GM10847 (cell line): ENCODE results near the gene MTCL3.

Experiments
- POLR2A ChIP-seq: IDR thresholded peaks from 2 replicates; pipeline ENCODE4 v1.6.1; 2011; ENCODE audit not compliant: insufficient read length; ENCODE audit errors: extremely low read depth

Gene MTCL3

DNA sequence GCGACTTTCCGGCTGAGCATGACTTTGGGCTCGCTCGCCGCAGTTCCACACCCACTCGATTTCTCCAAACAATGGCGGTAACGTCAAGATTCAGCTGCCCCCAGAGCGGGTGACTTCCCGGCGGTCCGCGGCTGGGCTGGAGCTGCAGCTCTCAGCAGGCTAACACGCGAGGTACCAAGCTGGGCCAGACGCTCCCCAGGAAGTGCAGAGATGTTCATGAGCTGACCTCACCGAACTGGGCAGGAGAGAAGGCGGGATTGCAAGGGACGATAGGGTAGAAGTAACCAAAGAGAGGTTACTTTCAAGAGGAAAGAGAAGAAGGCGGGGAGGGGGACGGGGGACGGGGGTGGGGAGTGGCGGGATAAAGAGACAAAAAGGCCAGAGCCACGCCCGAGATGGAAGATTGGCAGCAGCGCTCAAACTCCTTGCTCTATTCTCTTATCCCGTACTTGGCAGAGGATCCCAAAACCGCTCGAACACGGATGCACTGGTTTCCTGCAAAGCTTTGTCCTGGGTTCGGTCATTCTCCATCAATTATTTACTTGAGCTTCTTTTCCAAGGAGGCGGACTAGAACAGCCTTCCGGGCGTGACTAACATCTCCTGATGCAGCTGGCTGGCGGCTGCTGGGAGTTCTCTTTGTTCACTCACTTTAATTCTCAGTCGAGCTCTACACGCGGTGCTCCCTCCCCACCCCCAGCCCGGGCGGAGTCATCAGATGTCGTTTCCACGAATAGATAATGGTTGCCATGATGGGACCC is at the start of gene MTCL3:
TSS of gene MTCL3 (minus strand) at position 626 of the 759 bp plus-strand sequence.
- TF ChIP-seq POLR2A: no peak

DNA sequence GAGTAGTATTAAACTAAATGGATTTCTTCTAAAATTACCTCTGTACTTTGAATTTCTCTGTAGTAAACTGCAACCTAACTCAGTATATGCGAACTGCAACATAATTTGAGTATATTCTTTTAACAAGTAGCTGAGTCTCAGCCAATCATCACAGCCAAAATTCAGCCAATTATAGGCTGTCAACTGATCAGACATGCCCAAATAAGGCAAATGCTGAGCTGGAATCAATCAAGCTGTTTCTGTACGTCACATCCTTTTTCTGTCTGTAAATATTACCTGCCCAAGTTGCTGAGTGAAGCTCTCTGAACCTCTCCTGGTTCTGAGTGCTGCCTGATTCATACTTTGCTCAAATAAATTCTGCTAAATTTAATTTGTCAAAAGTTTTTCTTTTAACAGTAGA is 48.3 kb upstream of the MTCL3 start:
- no peak for TF ChIP-seq POLR2A

DNA sequence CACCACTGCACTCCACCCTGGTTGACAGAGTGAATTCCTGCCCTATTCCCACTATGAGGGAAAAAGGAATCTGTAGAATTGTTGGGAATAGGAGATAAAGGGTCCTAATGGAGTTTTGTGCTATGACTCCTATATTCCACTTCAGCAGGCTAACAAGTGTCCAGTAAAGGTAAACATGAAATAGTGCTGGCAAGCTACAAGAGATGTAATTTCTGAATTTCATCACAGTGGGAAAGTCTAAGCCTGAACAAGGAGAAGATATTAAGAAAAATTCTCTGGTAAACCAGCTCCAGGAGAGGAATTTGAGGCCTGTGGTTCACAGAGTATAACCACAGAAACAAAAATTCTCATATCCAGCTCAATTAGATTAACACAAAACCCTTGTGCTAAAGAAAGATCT is 47.5 kb upstream of the MTCL3 start:
- no peak for TF ChIP-seq POLR2A

DNA sequence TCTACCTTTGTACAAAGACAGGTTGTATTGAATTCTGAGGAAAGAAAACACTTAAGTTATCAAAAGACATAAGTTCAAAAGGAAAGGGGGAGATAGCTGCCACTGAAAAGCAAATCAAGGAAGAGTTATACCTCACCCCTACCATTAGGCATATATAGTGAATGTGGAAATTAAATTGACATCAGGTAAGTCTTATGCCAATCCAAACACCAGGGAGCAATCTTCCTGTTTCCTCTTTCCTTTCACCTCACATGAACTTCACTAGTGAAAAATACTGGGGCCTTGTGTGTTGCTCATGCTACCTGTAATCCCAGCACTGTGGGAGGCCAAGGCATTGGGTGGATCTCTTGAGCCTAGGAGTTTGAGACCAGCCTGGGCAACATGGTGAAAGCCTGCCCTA is 47.0 kb upstream of the MTCL3 start:
- no peak for TF ChIP-seq POLR2A

DNA sequence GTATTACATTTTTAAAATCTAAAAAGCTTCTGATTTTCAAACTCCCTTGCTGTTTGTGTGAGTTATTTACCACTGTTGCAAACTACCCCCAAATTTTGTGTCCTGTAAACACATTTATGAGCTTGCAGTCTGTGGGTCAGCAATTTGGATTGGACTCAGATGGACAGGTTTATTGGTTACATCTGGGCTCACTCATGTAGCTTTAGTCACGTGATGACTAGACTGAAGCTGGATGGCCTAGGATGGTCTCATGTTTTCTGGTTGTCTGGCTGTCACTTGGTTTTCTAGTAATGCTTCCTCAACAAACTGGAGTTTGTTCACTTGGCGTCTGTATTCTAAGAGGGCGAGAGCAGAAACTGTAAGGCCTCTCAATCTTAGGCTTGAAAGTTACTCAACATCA is 45.6 kb upstream of the MTCL3 start:
- TF ChIP-seq POLR2A: no peak

DNA sequence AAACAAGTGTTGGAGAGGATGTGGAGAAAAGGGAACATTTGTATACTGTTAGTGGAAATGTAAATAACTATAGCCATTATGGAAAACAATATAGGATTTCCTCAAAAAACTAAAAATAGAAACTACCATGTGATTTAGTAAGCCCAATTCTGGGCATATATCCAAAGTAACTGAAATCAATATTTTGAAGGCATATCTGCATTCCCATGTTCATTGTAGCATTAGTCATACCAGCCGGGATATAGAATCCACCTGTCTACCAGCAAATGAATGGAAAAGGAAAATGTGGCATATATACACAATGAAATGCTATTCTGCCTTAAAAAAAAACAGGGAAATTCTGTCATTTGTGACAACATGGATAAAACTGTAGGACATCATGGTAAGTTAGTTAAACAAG is 42.5 kb upstream of the MTCL3 start:
- TF ChIP-seq POLR2A: no peak

DNA sequence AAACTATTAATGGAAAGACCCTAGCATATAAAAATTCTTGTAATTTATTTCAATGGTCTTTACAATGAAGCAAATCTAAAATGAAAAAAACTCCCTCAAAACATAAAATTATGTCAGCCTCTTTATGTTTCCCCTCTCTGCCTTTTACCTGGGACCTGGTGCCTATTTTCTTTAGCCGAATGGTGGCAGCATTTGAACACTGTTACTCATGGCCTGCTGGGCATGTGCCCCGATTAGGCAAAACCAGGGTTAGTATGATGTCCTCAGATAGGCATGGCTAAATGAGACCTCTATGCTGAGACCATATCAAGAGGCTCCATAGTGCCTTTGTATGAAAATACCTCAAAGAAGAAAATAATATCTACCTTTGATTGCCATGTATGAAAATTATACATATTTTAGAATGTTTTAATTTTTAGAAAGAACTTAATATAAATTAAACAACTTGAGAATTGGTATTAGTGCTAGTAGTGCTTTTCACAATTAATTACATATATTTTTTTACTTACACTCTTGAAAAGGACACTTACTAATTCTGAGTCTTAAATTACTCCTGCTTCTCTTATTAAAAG is 35.4 kb upstream of the MTCL3 start:
- no peak for TF ChIP-seq POLR2A

DNA sequence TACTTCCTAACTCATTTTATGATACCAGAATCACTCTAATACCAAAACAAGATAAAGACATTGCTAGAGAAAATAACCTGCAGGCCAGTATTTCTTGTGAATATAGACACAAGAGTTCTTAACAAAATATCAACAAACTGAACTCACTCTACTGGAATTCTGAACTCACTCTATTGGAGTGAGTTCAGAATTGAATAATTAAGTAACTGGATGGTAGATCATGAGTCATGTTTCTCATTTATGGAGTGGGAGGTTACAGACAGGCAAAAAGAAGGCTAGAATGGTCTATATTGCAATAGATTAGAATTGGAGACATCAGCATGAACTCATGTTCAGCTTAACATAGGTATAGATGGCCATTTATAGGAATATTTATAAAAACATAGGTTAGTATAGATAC is 31.3 kb upstream of the MTCL3 start:
- TF ChIP-seq POLR2A: no peak

DNA sequence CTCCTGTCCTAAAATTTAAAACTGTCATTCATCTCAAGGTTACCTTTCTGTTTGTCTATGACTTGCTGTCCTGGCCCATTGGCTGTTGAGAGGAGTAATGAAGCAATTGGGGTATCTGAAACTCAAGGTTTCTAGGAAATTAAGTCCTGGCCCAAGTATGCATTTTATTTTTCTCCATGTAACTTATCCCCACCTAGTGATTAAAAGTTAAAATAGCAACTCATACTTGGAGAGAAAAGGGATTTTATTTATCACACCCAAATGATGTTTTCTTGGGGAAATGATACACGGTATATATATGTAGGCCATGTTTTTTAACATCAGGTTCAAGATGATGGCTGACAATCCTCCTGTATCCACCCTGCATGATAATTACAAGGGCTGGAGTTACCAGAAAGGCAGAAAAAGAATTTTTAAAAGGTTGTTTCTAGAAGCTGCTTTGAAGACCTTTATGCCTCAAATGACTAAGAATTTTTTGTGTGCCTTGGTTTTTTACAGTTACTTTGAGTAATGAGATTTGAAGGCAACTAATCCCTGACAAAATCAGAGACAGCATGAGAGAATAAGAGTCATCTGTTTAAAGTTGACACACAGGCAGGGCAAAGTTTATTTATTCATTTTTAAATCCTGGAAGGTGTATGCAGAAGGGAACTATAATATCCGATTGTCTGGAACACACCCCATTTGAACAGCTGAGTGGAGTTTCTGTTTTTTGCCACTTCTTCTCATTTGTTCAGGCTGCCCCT is 28.9 kb upstream of the MTCL3 start:
- no peak for TF ChIP-seq POLR2A

DNA sequence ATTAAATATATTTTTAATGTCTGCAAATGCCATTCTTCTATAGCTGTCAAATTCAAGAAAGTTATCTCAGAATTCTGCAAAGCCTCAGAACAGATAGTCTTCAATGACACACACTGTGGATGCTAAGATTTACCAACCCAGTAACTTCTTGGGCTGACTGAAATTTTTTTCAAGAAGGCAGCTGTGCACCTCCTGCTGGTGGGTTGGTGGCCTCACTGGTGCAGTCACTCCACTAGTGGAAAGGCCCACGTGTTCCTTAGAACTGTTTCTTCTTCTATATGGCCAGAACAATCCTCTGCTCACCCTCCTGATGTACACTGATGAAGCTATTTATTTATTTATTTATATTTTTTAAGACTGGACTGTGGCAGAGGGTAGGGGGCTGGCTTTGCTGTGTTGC is 28.1 kb upstream of the MTCL3 start:
- TF ChIP-seq POLR2A: no peak

DNA sequence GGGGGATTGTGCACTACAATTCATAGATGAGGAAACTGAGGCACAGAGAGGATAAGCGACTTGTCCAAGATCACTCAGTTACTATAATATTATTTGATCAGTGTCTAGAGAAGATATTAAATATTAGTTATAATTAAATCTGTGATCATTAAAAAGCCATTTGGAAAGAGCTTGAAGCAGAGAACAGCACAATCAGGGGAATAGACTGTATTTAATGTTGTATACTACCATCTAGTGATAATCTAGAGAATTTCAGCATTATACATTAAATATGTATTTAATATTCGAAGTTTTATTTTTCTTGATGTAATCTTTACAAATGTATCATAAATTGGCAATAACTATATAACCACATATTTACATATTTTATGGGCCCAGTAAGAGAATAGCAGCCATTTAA is 20.1 kb upstream of the MTCL3 start:
- no peak for TF ChIP-seq POLR2A

DNA sequence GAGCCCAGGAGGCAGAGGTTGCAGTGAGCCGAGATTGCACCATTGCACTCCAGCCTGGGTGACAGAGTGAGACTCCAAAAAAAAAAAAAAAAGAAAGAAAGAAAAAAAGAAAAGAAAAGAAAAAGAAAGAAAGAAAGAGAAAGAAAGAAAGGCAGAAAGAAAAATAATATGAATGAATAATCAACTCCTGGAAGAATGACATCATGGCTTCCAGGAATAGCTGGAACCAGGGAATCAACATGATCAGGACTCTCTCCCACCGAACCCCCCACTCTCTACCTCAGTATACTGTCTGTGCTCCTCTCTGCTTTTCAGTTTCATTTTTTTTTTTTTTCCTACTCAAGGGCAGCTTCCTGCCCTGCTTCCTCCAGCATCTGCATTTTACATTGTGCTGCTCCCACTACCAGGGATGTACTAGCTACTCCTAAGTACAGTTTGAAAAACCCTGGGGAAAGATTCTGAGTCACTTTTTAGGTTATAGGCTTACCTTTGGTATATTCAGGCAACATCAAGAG is 19.7 kb upstream of the MTCL3 start:
- no peak for TF ChIP-seq POLR2A

DNA sequence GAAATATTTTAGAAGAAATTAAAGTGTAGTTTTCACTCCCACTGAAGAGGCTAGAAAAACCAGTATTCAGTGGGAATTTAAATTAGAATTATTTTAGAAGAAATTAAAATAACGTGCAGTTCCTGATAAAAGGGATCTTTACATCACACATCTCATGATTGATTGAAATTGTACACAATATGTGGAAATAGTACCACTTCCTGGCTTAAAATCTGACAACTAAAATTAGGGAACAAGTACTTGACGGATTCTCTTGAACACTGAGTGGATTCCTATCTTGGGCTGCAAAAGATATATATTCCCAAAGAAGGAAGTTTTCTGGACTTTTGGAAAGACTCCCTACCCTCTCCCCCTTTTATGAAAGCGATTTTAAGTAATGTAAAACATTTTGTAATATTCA is 14.6 kb upstream of the MTCL3 start:
- no peak for TF ChIP-seq POLR2A

DNA sequence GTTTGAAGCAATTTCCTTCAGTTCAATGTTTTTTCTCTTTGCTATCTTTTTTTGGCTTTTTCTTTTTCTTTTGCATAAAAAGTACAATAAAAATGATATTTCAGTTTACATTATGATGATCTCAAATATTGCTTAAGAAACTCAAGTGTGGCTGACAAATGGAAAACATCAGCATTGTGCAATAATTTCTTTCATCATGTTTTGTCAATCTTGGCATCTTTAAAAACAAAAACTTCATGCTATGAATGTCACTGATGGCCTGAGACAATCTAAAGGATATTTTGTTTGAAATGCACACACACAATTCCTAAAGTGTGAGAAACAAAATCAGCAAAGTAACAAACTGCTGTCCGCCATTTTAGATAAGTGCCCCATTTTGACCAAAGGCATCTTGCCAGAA is 13.9 kb upstream of the MTCL3 start:
- no peak for TF ChIP-seq POLR2A

DNA sequence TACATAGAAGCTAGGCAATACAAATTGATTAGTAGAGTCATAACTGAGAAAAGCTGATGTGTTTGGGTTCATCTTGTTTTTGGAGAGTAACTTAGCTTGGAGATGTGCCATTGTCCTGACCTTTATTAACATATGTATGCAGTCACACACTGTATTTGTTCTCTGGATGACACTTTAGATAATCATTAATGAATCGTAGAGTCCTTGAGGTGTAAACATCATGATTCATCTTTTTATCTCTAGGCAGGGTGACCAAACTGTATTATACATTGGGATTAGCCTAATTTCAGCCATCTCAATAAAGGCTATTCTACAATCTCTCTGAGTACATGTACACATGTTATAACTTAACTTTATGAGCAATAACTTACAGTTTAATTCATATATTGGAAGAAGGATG is 3.6 kb upstream of the MTCL3 start:
- TF ChIP-seq POLR2A: no peak

DNA sequence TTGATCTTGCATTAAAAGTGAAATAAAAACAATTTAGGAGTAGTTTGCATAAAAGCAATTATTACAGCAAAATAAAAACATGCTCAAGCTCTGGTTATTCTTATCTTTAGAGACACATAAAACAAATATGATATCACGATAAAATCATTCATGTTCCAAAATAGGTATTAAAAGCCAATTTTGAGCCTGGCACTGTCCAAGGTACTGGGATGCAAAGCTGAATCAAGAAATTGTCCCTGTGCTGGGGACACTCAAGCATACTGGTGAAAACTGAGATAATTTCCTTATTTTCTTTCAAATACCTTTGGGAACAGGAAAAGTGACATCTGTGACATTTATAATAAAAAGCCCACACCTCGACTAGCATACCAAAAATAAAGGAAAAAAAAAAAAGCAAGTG is 931 bp upstream of the MTCL3 start:
- TF ChIP-seq POLR2A: no peak
